ENCODE results near the gene C16orf87.
A peak's percentile ranks its signal among the peaks of the same experiment; 100 is the strongest.

C16orf87 gene

DNA sequence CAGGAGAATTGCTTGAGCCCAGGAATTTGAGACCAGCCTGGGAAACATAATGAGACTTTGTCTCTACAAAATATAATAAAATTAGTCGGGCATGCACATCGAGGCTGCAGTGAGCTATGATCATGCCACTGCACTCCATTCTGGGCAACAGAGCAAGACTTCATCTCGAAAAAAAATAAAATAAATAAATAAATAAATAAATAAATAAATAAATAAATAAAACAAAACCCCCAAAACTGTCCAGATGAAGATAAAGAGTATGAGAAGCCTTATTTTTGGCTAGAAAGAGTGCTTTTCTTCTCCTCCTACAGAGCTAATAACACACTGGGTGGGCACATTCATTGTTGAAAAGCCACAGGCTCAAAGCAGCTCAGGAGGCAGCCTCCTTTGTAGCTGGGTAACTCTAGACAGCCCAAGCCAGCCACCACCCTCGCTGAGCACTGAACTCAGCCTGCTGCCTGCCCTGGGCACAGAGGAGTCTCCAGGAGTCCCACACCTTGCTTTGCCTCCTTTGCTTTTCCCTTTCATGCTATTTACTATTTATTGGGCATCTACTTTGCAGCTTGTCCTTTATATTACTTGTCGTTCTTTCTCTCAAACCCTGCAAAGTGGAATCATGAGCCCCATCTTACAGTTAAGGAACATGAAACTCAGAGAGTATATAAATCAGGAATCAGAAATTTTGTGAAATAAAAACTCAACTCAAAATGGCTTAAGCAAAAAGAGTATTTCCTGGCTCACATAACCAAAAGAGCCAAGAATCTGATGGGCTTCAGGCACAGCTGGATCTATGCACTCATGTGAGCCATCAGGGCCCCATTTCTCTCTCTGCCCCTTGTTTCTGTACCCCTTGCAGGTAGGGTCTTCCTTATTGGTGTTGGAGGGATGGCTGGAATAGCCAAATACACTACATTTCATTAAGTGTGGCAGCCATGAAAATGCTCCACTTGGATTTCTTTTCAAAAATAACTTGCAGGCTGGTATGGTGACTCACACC, 18.1 kb upstream of the C16orf87 start:
- no peaks in the 10 kb centered on the region for H3K4me1 ChIP-seq
- H3K4me2 ChIP-seq = no peak overlapping the region
- no peak overlapping the region for H3K27ac ChIP-seq
- H4K20me1 ChIP-seq = no peaks in the 10 kb centered on the region
- H3K9me3 ChIP-seq (replicated peaks in 1 of 11) = peaks cover 5 to 13% (median 9%) of the 10 kb centered on the region in 11 experiments
- no peak overlapping the region for H3K4me3 ChIP-seq
- H3K27me3 ChIP-seq = no peaks in the 10 kb centered on the region
- no peak for TF ChIP-seq Cebpa-rat (IDR thresholded peaks at IDR 0.05)
- H3K36me3 ChIP-seq = no peaks in the 10 kb centered on the region
- no peak overlapping the region for H3K9ac ChIP-seq

DNA sequence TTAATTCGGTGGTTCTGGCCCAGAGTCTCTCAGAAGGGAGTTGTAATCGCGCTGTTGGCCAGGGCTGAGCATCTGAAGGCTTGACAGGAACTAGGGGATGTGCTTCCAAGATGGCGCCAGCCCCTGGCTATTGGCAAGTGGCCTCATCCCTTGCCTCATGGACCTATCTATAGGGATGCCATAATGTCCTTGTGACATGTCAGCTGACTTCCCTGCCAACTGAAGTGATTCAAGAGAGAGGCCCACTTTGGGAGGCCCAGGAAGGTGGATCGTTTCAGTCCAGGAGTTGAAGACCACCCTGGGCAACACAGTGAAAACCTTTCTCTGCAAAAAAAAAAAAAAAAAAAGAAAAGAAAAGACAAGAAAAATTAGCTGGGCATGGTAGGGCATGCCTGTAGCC, 15.0 kb upstream of the C16orf87 start:
- Histone ChIP-seq H3K4me3 (no peak overlapping the region), H3K4me1 (no peaks in the 10 kb centered on the region), H3K9me3 (replicated peaks in 1 of 11) (peaks cover 26 to 35% (median 29%) of the 10 kb centered on the region in 11 experiments), H3K4me2 (no peak overlapping the region), H3K27ac (no peak overlapping the region), H4K20me1 (no peaks in the 10 kb centered on the region), H3K36me3 (peaks cover 0 to 4% (median 0%) of the 10 kb centered on the region in 11 experiments; a peak in 1 of 22 replicates), H3K9ac (no peak overlapping the region), H3K27me3 (no peaks in the 10 kb centered on the region)
- no peak for TF ChIP-seq Cebpa-rat (IDR thresholded peaks at IDR 0.05)

DNA sequence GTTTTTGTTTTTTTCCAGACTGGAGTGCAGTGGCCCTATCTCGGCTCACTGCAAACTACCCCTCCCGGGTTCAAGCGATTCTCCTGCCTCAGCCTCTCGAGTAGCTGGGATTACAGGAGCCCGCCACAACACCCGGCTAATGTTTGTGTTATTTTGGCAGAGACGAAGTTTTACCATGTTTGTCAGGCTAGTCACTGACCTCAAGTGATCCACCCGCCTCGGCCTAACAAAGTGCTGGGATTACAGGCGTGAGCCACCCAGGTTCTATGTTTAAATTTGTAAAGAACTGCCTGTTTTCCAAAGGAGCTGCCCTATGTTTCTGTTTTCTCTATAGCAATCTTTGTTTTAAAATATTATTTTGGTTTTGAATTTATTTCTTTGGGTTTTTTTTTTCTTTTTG, 13.8 kb upstream of the C16orf87 start:
- Histone ChIP-seq H3K9me3 (replicated peaks in 1 of 11) (peaks cover 26 to 35% (median 29%) of the 10 kb centered on the region in 11 experiments), H3K27me3 (no peaks in the 10 kb centered on the region), H3K4me2 (no peak overlapping the region), H3K36me3 (peaks cover 0 to 4% (median 0%) of the 10 kb centered on the region in 11 experiments; a peak in 1 of 22 replicates), H3K9ac (no peak overlapping the region), H3K4me1 (no peaks in the 10 kb centered on the region), H3K27ac (no peak overlapping the region), H4K20me1 (no peaks in the 10 kb centered on the region), H3K4me3 (no peak overlapping the region)
- no peak for TF ChIP-seq Cebpa-rat (IDR thresholded peaks at IDR 0.05)

DNA sequence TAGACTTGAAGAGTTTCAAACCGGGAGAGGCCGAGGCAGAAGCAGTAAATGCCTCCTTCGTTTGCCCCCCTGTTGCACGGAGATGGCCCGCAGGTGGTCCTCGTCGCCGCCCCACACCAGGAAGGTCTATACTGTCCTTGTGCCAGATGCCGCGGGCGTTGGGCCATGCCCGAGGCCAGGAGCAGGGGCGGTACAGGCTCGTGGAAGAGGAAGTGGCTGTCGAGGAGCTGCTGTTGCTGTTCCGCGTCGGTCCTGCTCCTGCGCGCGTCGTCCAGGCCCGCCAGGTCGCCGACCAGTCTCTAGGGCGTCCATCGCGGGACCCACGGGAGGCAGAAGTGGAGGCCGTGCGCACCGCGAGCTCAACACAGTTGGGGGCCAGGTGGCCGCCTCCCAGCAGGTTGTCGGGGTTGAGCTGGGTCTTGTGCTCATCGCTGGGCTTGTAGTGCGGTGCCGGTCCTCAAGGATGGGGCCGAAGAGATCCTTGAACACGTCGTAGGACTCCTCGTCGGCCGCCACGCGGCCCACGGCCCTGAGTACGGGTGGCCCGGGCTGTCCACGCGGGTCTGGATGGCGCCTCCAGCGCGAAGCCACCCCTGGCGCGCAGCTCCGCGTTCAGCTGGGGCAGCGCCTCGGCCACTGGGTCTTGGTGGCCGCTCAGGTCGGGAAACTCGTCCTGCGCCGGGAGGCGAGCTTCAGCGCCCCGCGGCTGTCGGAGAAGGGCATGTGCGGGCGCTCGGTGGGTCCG, 13.1 kb upstream of the C16orf87 start:
- no peak for TF ChIP-seq Cebpa-rat (IDR thresholded peaks at IDR 0.05)
- H3K4me2 ChIP-seq = no peak overlapping the region
- H3K9ac ChIP-seq = no peak overlapping the region
- no peak overlapping the region for H3K27ac ChIP-seq
- H3K4me3 ChIP-seq = no peak overlapping the region
- no peaks in the 10 kb centered on the region for H3K27me3 ChIP-seq
- no peaks in the 10 kb centered on the region for H3K4me1 ChIP-seq
- H3K9me3 ChIP-seq (replicated peaks in 1 of 11) = peaks cover 26 to 35% (median 29%) of the 10 kb centered on the region in 11 experiments
- H3K36me3 ChIP-seq = peaks cover 0 to 4% (median 0%) of the 10 kb centered on the region in 11 experiments; a peak in 1 of 22 replicates
- no peaks in the 10 kb centered on the region for H4K20me1 ChIP-seq

DNA sequence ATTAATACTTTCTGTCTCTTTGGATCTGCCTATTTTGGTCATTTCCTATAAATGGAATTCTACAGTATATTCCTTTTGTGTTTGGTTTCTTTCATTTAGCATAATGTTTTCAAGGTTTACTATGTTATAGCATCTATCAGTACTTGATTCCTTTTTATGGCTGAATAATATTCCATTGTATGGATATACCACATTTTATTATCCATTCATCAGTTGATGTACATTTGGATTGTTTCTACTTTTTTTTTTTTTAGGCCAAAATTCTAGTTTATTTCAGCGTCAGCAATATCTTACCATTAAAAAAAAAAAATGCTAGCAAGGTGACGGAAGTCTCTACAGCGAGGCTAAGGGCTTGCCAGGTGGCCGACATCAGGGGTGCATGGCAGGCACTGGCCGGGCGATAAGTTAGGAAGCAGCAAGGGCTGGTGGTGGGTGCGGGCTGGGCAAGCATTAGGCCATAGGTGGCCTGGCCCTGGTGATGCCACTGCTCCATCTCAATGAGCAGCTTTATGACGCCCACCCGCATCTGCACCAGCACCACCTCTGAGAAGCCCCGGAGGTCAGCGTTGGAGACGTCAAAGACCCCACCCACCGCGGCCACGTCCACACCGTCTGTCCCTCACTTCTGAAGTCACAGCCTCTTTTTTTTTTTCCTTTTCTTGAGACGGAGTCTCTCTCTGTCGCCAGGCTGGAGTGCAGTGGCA, 11.4 kb upstream of the C16orf87 start:
- H3K4me3 ChIP-seq = no peak overlapping the region
- no peaks in the 10 kb centered on the region for H3K27me3 ChIP-seq
- H3K9me3 ChIP-seq (replicated peaks in 1 of 11) = peaks cover 26 to 35% (median 29%) of the 10 kb centered on the region in 11 experiments
- peaks cover 0 to 6% (median under 1%) of the 10 kb centered on the region in 10 experiments; a peak in 8 of 20 replicates for H3K4me1 ChIP-seq
- H3K36me3 ChIP-seq = peaks cover 0 to 4% (median 0%) of the 10 kb centered on the region in 11 experiments; a peak in 1 of 22 replicates
- no peak overlapping the region for H3K9ac ChIP-seq
- H4K20me1 ChIP-seq = no peaks in the 10 kb centered on the region
- no peak overlapping the region for H3K27ac ChIP-seq
- no peak for TF ChIP-seq Cebpa-rat (IDR thresholded peaks at IDR 0.05)
- no peak overlapping the region for H3K4me2 ChIP-seq

DNA sequence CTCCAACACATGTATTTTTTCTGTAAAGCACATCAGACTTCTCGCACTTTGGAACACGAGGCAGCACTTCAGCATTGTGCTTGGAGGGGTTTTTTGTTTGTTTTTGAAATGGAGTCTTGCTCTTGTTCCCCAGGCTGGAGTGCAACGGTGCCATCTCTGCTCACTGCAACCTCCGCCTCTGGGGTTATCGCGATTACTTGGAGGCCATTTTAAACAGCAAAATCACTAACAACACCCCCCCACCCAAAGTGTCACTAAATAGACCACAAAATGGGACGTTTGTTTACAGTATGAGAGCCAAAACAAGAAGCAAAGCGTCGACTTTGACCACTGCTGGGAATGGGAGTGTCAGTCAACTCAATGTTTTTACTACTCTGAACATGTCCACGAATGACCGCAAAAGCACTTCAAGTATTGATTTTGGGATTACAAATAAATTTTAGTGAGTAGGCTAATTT, 9.0 kb upstream of the C16orf87 start:
- peaks cover 26 to 33% (median 29%) of the 10 kb centered on the region in 11 experiments for H3K9me3 ChIP-seq (replicated peaks in 1 of 11)
- H4K20me1 ChIP-seq = no peaks in the 10 kb centered on the region
- no peak overlapping the region for H3K4me2 ChIP-seq
- no peaks in the 10 kb centered on the region for H3K27me3 ChIP-seq
- H3K4me1 ChIP-seq = peaks cover 0 to 18% (median 8%) of the 10 kb centered on the region in 10 experiments; a peak in 11 of 20 replicates
- H3K4me3 ChIP-seq = no peak overlapping the region
- H3K27ac ChIP-seq = no peak overlapping the region
- no peak for TF ChIP-seq Cebpa-rat (IDR thresholded peaks at IDR 0.05)
- H3K36me3 ChIP-seq = peaks cover 0 to 4% (median 0%) of the 10 kb centered on the region in 11 experiments; a peak in 1 of 22 replicates
- no peak overlapping the region for H3K9ac ChIP-seq

DNA sequence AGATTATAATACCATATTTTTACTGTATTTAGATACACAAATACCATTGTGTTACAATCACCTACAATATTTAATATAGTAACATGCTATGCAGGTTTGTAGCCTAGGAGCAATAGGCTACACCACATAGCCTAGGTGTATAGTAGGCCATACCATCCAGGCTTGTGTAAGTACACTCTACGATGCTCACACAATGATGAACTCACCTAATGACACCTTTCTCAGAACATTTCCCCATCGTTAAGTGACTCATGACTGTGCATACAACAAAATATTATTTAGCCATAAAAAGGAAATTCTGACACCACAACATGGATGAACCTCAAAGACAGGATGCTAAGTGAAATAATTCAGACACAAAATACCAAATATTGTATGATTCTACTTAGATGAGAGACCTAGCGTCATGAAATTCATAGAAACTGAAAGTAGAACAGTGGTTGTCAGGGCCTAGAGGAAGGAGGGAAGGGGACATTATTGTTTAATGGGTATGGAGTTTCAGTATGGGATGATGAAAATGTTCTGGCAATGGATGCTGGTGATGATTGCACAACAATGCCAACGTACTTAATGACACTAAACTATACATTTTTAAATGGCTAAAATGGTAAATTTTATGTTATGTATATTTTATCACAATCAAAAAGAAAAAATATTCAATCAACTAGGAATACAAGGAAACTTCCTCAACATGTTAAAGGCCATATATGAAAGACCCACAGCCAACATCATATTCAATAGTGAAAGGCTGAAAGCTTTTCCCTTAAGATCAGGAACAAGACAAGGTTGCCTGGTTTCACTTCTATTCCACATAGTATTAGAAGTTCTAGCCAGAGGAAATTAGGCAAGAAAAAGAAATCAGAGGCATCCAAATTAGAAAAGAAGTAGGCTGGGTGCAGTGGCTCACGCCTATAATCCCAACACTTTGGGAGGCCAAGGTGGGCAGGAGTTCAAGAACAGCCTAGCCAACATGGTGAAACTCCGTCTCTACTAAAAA, 5.9 kb upstream of the C16orf87 start:
- Histone ChIP-seq H3K36me3 (no peaks in the 10 kb centered on the region), H3K9ac (no peak overlapping the region), H3K27me3 (no peaks in the 10 kb centered on the region), H3K27ac (peak overlapping the region in 2 of 11 experiments; percentile 6 to 32; a peak in 2 of 22 replicates), H3K4me1 (peaks cover 0 to 18% (median 12%) of the 10 kb centered on the region in 10 experiments; a peak in 16 of 20 replicates), H3K4me3 (no peak overlapping the region), H3K4me2 (peak overlapping the region in 5 of 11 experiments; percentile 34 to 59 (median 58); a peak in 11 of 22 replicates), H3K9me3 (replicated peaks in 1 of 11) (peaks cover 0 to 6% (median 0%) of the 10 kb centered on the region in 11 experiments; a peak in 5 of 22 replicates), H4K20me1 (no peaks in the 10 kb centered on the region)
- TF ChIP-seq Cebpa-rat (IDR thresholded peaks at IDR 0.05) = peak in 3 of 11 experiments; percentile 17 to 55 (median 22); a peak in 6 of 22 replicates
